H9 (cell line): ENCODE data around the gene ARID2. TPM values are rescaled to one million over a fixed set of nuclear protein-coding genes. Genes with fewer than 3 reads are reported as not detected.

Experiments
- DNase-seq: peaks from one replicate; pipeline ENCODE4 v3.0.0-alpha.2; 2017
- H2AFZ ChIP-seq: one replicate; pipeline ENCODE4 v1.6.1; 2013; ENCODE audit warnings: mild to moderate bottlenecking, low read length, control low read depth, moderate library complexity
- H2AK5ac ChIP-seq: 2 replicates; pipeline ENCODE4 v1.6.1; 2013; ENCODE audit warnings: low read length, control low read depth, mixed read lengths; ENCODE audit not compliant: insufficient read length
- H2BK120ac ChIP-seq: one replicate; pipeline ENCODE4 v1.6.1; 2013; ENCODE audit warnings: low read depth, mild to moderate bottlenecking, low read length, control low read depth, inconsistent platforms; ENCODE audit not compliant: poor library complexity, severe bottlenecking
- H2BK12ac ChIP-seq: 2 replicates; pipeline ENCODE4 v1.6.1; 2013; ENCODE audit warnings: low read length, control low read depth, mixed read lengths, low read depth; ENCODE audit not compliant: insufficient read length
- H2BK15ac ChIP-seq: 2 replicates; pipeline ENCODE4 v1.6.1; 2013; ENCODE audit warnings: low read depth, low read length, control low read depth
- H2BK20ac ChIP-seq: one replicate; pipeline ENCODE4 v1.6.1; 2013; ENCODE audit warnings: low read depth, mild to moderate bottlenecking, low read length, control low read depth, inconsistent platforms; ENCODE audit not compliant: poor library complexity, severe bottlenecking
- H2BK5ac ChIP-seq: 2 replicates; pipeline ENCODE4 v1.6.1; 2013; ENCODE audit warnings: low read length, control low read depth, mixed read lengths; ENCODE audit not compliant: insufficient read length
- H3K14ac ChIP-seq: 2 replicates; pipeline ENCODE4 v1.6.1; 2013; ENCODE audit warnings: low read length, control low read depth; ENCODE audit not compliant: insufficient read depth
- H3K18ac ChIP-seq: 2 replicates; pipeline ENCODE4 v1.6.1; 2013; ENCODE audit warnings: low read depth, mild to moderate bottlenecking, mixed read lengths, low read length, control low read depth; ENCODE audit not compliant: insufficient read length
- H3K23ac ChIP-seq: 2 replicates; pipeline ENCODE4 v1.6.1; 2013; ENCODE audit warnings: low read length, control low read depth, mixed read lengths, low read depth; ENCODE audit not compliant: insufficient read length
- H3K23me2 ChIP-seq: 2 replicates; pipeline ENCODE4 v1.6.1; 2013; ENCODE audit warnings: low read depth, mild to moderate bottlenecking, mixed read lengths, low read length, control low read depth; ENCODE audit not compliant: insufficient read length, poor library complexity, severe bottlenecking
- H3K27ac ChIP-seq: 2 replicates; pipeline ENCODE4 v1.5.1; 2013; ENCODE audit warnings: low read length, control low read depth, mixed read lengths, low read depth; ENCODE audit not compliant: insufficient read length
- H3K27me3 ChIP-seq: 2 replicates; pipeline ENCODE4 v1.6.1; 2013; ENCODE audit warnings: low read length, control low read depth, inconsistent platforms; ENCODE audit not compliant: insufficient read depth
- H3K4ac ChIP-seq: 2 replicates; pipeline ENCODE4 v1.6.1; 2013; ENCODE audit warnings: low read depth, mild to moderate bottlenecking, control low read depth, inconsistent platforms, low read length, moderate library complexity
- H3K4me1 ChIP-seq: 2 replicates; pipeline ENCODE4 v1.6.1; 2013; ENCODE audit warnings: low read length, control low read depth, inconsistent platforms; ENCODE audit not compliant: insufficient read depth
- H3K4me2 ChIP-seq: 2 replicates; pipeline ENCODE4 v1.6.1; 2013; ENCODE audit warnings: low read length, control low read depth, mixed read lengths; ENCODE audit not compliant: insufficient read length, insufficient read depth
- H3K56ac ChIP-seq: 2 replicates; pipeline ENCODE4 v1.6.1; 2013; ENCODE audit warnings: low read depth, mild to moderate bottlenecking, mixed read lengths, low read length, control low read depth; ENCODE audit not compliant: insufficient read length
- H3K79me1 ChIP-seq: 2 replicates; pipeline ENCODE4 v1.6.1; 2013; ENCODE audit warnings: low read depth, mild to moderate bottlenecking, moderate library complexity, low read length, control low read depth, inconsistent platforms; ENCODE audit not compliant: insufficient read depth, poor library complexity, severe bottlenecking
- H3K79me2 ChIP-seq: 2 replicates; pipeline ENCODE4 v1.6.1; 2013; ENCODE audit warnings: low read length, control low read depth, inconsistent platforms; ENCODE audit not compliant: insufficient read depth
- H3K9ac ChIP-seq: 2 replicates; pipeline ENCODE4 v1.6.1; 2013; ENCODE audit warnings: low read length, control low read depth, mixed read lengths; ENCODE audit not compliant: insufficient read length; ENCODE audit errors: extremely low read depth
- H3K9me3 ChIP-seq: one replicate; pipeline ENCODE4 v1.6.1; 2013; ENCODE audit warnings: low read depth, low read length, inconsistent platforms; ENCODE audit not compliant: control insufficient read depth
- H3T11ph ChIP-seq: one replicate; pipeline ENCODE4 v1.6.1; 2013; ENCODE audit warnings: mild to moderate bottlenecking, low read length, control low read depth, inconsistent platforms
- H4K20me1 ChIP-seq: one replicate; pipeline ENCODE4 v1.6.1; 2013; ENCODE audit not compliant: control insufficient read depth, insufficient read length, insufficient read depth
- H4K5ac ChIP-seq: 2 replicates; pipeline ENCODE4 v1.6.1; 2013; ENCODE audit warnings: low read depth, mild to moderate bottlenecking, mixed read lengths, low read length, control low read depth; ENCODE audit not compliant: insufficient read length
- H4K8ac ChIP-seq: replicated peaks from 2 replicates; pipeline ENCODE4 v1.6.1; 2013; ENCODE audit warnings: low read length, control low read depth, mixed read lengths, low read depth; ENCODE audit not compliant: insufficient read length
- H4K91ac ChIP-seq: 2 replicates; pipeline ENCODE4 v1.6.1; 2013; ENCODE audit warnings: low read depth, mild to moderate bottlenecking, moderate library complexity, mixed read lengths, low read length, control low read depth; ENCODE audit not compliant: insufficient read length
- H3K27ac Mint-ChIP-seq, 3 experiments: 2 replicates in 2 of 3; 3 replicates in 1 of 3; pipeline ENCODE4 v1.8.0; 2020 to 2021; ENCODE audit warnings: mixed read lengths in 3 of 3, mild to moderate bottlenecking in 1 of 3, moderate library complexity in 1 of 3
- H3K27me3 Mint-ChIP-seq: 2 replicates; pipeline ENCODE4 v1.8.0; 2021; ENCODE audit warnings: low read depth, mild to moderate bottlenecking, moderate library complexity, mixed read lengths
- H3K36me3 Mint-ChIP-seq, 3 experiments: 2 replicates in 2 of 3; 3 replicates in 1 of 3; pipeline ENCODE4 v1.8.0; 2020 to 2021; ENCODE audit warnings: low read depth in 3 of 3, mixed read lengths in 3 of 3; ENCODE audit not compliant: insufficient read depth in 1 of 3
- H3K4me1 Mint-ChIP-seq, 2 experiments: 2 replicates each; pipeline ENCODE4 v1.8.0; 2020; ENCODE audit warnings: mixed read lengths in 2 of 2
- H3K4me3 Mint-ChIP-seq, 2 experiments: 2 replicates in 1 of 2; 3 replicates in 1 of 2; pipeline ENCODE4 v1.8.0; 2020 to 2021; ENCODE audit warnings: mild to moderate bottlenecking in 2 of 2, mixed read lengths in 2 of 2, moderate library complexity in 1 of 2
- H3K9me3 Mint-ChIP-seq, 2 experiments: 2 replicates in 1 of 2; 3 replicates in 1 of 2; pipeline ENCODE4 v1.8.0; 2020; ENCODE audit warnings: mild to moderate bottlenecking in 2 of 2, mixed read lengths in 2 of 2, moderate library complexity in 1 of 2
- CTCF ChIP-seq: fragments of 200-600 bp; sonication (generic); conservative IDR thresholded peaks from 3 replicates; pipeline ENCODE4 v1.8.0; 2021; ENCODE audit warnings: antibody characterized with exemption, mild to moderate bottlenecking
- WGBS: extraction: QIAGEN DNeasy Blood & Tissue Kit; methylation state at CpG from one replicate; pipeline ENCODE4 v1.1.7; 2013; ENCODE audit warnings: missing lambda C conversion rate, low lambda C conversion rate, mixed read lengths; ENCODE audit not compliant: insufficient read length; ENCODE audit errors: extremely low coverage; 5-methylcytosine and 5-hydroxymethylcytosine counted together
- total RNA-seq: library from RNA; stranded (reverse); gene quantifications from 2 replicates; pipeline ENCODE4 v1.2.1, GENCODE V29; 2021

The ARID2 gene
- total RNA-seq, 1 experiment from 2014 or later, result 63.8 TPM

GRCh38 chr12:45886685-45887084, 157.2 kb downstream of the ARID2 start:
- Histone ChIP-seq H4K5ac (no peak overlapping the region), H3K79me1 (no peaks in the 10 kb centered on the region), H3K9ac (no peak overlapping the region), H3K4ac (no peak overlapping the region), H3K4me1 (no peaks in the 10 kb centered on the region; the same call in 1 of the 2 replicates), H3K79me2 (no peaks in the 10 kb centered on the region), H4K91ac (no peak overlapping the region), H2AFZ (no peak overlapping the region), H3K27ac (no peak overlapping the region), H3K9me3 (no peaks in the 10 kb centered on the region), H4K8ac (no peak overlapping the region), H3K14ac (no peak overlapping the region), H3T11ph (no peak overlapping the region), H3K23ac (no peak overlapping the region), H3K23me2 (no peaks in the 10 kb centered on the region), H3K4me2 (no peak overlapping the region), H3K27me3 (no peaks in the 10 kb centered on the region), H2AK5ac (no peak overlapping the region), H2BK5ac (no peak overlapping the region), H3K18ac (no peak overlapping the region), H4K20me1 (no peaks in the 10 kb centered on the region), H2BK20ac (no peak overlapping the region), H2BK120ac (no peak overlapping the region), H3K56ac (no peak overlapping the region), H2BK12ac (no peak overlapping the region), H2BK15ac (no peak overlapping the region)
- DNase-seq, result no peak
- Mint-ChIP-seq H3K9me3 (peaks cover 4 to 12% of the 10 kb centered on the region in 2 experiments; a peak in 3 of 5 replicates), H3K27ac (peak overlapping the region in 1 of 3 experiments; percentile 44; a peak in 1 of 7 replicates), H3K36me3 (peaks cover 26 to 41% (median 33%) of the 10 kb centered on the region in 3 experiments), H3K4me3 (no peak overlapping the region), H3K4me1 (peaks cover 7 to 17% of the 10 kb centered on the region in 2 experiments), H3K27me3 (no peaks in the 10 kb centered on the region)
- TF ChIP-seq CTCF, result no peak
- no CpG with 5 or more reads among the region's 1 CpG for WGBS
